Measurements from ENCODE around the gene ZNF839.

ZNF839 gene

DNA sequence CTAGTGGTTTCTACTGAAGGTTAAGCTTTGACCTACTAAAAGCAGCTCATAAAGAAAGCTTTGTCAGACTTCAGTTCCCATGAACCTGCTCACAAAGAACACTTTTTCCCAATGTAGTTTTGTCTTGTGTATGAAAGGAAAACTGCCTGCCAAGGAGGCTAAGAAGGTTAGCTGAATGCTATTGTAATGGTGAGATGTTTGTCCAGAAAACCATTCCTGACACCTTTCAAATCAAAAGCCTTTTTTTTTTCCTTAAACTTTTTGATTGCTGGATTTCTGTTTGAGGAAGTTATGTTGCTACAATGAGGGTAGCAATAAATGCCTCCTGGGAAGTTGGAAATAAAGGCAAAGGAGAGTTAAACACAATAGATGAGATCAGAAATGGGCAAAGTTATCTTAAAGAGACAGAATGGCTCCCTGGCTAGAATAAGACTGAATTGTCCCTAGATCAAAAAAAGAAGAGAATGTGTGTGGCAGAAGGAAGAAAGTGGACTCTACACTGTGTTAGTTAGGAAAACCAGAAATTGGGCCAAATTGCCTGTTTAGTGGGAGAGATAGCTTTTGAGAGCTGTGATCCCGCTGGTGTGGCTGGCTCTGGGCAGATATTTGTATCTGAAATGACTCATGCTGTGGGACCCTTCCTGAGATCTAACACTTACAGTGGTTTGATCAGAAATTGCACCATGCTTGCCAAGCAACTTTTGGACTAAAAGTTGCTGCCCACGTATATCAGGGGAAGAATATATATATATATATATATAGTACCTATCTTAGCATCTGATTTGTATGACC is 70.7 kb downstream of the ZNF839 start:
- DNase-seq = no peak

Measured in NCI-H2171 treated with DMSO at 0.1 percent for 48 hours (cell line).